ENCODE measurements around the gene HNRNPA2B1. TPM values are rescaled to one million over a fixed set of nuclear protein-coding genes. Genes with fewer than 3 reads are reported as not detected.
A peak's percentile ranks its signal among the peaks of the same experiment; 100 is the strongest.

HNRNPA2B1 gene
- total RNA-seq, 1 experiment from 2014 or later = 1,101 TPM

DNA sequence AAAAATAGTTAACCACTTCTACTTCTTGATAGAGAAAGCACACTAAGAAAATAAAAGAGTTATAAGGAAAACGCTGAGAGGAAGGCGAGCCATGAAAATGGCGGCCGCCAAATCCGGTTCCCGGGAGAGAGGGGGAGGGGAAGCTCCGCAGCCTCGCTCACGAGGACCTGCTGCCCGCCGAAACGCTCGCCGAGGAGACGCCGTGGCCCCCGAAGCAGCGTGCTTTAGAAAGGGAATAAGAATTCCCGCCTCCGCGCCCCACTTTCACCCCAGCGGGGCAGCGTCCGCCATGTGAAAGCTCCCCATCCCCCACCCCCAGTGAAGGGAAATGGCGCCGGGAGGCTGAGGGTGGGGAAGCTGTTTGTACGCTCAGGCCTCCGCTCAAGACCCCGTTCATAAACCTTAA is 505 bp downstream of the HNRNPA2B1 start (continued):
- TF ChIP-seq, protein P1, sequence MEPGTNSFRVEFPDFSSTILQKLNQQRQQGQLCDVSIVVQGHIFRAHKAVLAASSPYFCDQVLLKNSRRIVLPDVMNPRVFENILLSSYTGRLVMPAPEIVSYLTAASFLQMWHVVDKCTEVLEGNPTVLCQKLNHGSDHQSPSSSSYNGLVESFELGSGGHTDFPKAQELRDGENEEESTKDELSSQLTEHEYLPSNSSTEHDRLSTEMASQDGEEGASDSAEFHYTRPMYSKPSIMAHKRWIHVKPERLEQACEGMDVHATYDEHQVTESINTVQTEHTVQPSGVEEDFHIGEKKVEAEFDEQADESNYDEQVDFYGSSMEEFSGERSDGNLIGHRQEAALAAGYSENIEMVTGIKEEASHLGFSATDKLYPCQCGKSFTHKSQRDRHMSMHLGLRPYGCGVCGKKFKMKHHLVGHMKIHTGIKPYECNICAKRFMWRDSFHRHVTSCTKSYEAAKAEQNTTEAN (CRISPR knock-in tag; IDR thresholded peaks at IDR 0.05) = no peak
- no peak for TF ChIP-seq GTF2I (CRISPR knock-in tag; conservative IDR thresholded peaks at IDR 0.05)
- no peak; the same call in 1 of the 2 replicates for TF ChIP-seq CREM (CRISPR knock-in tag; IDR thresholded peaks at IDR 0.05)
- TF ChIP-seq, protein P2, sequence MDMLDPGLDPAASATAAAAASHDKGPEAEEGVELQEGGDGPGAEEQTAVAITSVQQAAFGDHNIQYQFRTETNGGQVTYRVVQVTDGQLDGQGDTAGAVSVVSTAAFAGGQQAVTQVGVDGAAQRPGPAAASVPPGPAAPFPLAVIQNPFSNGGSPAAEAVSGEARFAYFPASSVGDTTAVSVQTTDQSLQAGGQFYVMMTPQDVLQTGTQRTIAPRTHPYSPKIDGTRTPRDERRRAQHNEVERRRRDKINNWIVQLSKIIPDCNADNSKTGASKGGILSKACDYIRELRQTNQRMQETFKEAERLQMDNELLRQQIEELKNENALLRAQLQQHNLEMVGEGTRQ (CRISPR knock-in tag; IDR thresholded peaks at IDR 0.05) = no peak
- no peak for TF ChIP-seq RELA (CRISPR knock-in tag; IDR thresholded peaks at IDR 0.05; ENCODE audit: borderline replicate concordance)
- no peak for TF ChIP-seq NFYB (CRISPR knock-in tag; conservative IDR thresholded peaks at IDR 0.05; ENCODE audit: low read depth)
- TF ChIP-seq, protein P3, sequence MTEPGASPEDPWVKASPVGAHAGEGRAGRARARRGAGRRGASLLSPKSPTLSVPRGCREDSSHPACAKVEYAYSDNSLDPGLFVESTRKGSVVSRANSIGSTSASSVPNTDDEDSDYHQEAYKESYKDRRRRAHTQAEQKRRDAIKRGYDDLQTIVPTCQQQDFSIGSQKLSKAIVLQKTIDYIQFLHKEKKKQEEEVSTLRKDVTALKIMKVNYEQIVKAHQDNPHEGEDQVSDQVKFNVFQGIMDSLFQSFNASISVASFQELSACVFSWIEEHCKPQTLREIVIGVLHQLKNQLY (CRISPR knock-in tag; IDR thresholded peaks at IDR 0.05) = no peak
- no peak for TF ChIP-seq ZNF317 (CRISPR knock-in tag; IDR thresholded peaks at IDR 0.05; ENCODE audit: borderline replicate concordance, low read depth)
- TF ChIP-seq ATF1 (CRISPR knock-in tag; IDR thresholded peaks at IDR 0.05) = no peak
- TF ChIP-seq, protein P4, sequence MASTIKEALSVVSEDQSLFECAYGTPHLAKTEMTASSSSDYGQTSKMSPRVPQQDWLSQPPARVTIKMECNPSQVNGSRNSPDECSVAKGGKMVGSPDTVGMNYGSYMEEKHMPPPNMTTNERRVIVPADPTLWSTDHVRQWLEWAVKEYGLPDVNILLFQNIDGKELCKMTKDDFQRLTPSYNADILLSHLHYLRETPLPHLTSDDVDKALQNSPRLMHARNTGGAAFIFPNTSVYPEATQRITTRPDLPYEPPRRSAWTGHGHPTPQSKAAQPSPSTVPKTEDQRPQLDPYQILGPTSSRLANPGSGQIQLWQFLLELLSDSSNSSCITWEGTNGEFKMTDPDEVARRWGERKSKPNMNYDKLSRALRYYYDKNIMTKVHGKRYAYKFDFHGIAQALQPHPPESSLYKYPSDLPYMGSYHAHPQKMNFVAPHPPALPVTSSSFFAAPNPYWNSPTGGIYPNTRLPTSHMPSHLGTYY (CRISPR knock-in tag; IDR thresholded peaks at IDR 0.05) = no peak; the same call in 1 of the 2 replicates
- TF ChIP-seq, protein P5, sequence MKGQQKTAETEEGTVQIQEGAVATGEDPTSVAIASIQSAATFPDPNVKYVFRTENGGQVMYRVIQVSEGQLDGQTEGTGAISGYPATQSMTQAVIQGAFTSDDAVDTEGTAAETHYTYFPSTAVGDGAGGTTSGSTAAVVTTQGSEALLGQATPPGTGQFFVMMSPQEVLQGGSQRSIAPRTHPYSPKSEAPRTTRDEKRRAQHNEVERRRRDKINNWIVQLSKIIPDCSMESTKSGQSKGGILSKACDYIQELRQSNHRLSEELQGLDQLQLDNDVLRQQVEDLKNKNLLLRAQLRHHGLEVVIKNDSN (CRISPR knock-in tag; IDR thresholded peaks at IDR 0.05) = no peak
- TF ChIP-seq KAT7 (CRISPR knock-in tag; IDR thresholded peaks at IDR 0.05; ENCODE audit: borderline replicate concordance) = no peak; the same call in 1 of the 2 replicates
- TF ChIP-seq, protein P6, sequence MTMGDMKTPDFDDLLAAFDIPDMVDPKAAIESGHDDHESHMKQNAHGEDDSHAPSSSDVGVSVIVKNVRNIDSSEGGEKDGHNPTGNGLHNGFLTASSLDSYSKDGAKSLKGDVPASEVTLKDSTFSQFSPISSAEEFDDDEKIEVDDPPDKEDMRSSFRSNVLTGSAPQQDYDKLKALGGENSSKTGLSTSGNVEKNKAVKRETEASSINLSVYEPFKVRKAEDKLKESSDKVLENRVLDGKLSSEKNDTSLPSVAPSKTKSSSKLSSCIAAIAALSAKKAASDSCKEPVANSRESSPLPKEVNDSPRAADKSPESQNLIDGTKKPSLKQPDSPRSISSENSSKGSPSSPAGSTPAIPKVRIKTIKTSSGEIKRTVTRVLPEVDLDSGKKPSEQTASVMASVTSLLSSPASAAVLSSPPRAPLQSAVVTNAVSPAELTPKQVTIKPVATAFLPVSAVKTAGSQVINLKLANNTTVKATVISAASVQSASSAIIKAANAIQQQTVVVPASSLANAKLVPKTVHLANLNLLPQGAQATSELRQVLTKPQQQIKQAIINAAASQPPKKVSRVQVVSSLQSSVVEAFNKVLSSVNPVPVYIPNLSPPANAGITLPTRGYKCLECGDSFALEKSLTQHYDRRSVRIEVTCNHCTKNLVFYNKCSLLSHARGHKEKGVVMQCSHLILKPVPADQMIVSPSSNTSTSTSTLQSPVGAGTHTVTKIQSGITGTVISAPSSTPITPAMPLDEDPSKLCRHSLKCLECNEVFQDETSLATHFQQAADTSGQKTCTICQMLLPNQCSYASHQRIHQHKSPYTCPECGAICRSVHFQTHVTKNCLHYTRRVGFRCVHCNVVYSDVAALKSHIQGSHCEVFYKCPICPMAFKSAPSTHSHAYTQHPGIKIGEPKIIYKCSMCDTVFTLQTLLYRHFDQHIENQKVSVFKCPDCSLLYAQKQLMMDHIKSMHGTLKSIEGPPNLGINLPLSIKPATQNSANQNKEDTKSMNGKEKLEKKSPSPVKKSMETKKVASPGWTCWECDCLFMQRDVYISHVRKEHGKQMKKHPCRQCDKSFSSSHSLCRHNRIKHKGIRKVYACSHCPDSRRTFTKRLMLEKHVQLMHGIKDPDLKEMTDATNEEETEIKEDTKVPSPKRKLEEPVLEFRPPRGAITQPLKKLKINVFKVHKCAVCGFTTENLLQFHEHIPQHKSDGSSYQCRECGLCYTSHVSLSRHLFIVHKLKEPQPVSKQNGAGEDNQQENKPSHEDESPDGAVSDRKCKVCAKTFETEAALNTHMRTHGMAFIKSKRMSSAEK (CRISPR knock-in tag; IDR thresholded peaks at IDR 0.05; ENCODE audit: borderline replicate concordance) = peak; percentile 78; the same call in 1 of the 2 replicates
- 0 out of 2 replicates have a peak, but pooled peaks have one; percentile 39 for TF ChIP-seq ZNF671 (CRISPR knock-in tag; IDR thresholded peaks at IDR 0.05)
- no peak for TF ChIP-seq SMAD3 (CRISPR knock-in tag; IDR thresholded peaks at IDR 0.05; ENCODE audit: borderline replicate concordance)
- TF ChIP-seq, protein P7, sequence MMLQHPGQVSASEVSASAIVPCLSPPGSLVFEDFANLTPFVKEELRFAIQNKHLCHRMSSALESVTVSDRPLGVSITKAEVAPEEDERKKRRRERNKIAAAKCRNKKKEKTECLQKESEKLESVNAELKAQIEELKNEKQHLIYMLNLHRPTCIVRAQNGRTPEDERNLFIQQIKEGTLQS (CRISPR knock-in tag; conservative IDR thresholded peaks at IDR 0.05) = no peak
- TF ChIP-seq, protein P8, sequence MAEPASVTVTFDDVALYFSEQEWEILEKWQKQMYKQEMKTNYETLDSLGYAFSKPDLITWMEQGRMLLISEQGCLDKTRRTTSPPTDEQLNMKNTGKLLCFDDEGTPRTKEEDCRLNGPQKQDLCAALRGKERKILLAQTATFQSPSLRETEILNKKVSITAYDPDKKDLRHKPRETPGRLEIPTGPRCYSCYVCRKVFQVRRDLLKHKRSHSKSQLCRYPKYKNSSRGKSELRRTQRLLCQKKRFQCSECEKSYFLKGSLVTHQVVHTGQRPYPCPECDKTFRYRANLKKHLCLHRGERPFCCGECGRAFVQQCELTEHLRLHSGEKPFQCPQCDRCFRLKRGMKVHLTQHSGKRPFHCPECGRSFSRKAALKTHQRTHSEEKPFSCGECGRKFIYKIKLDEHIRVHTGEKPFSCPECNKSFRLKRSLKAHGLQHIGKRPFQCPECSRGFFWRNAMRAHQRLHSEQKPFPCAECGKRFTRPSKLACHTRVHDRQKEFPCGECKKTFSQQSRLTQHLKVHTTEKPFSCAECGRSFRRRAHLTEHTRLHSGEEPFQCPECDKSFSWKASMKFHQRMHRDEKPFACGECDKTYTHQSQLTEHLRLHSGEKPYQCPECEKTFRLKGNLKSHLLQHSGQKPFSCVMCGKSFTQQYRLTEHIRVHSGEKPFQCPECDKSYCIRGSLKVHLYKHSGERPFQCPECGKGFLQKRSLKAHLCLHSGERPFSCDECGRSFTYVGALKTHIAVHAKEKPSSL (CRISPR knock-in tag; conservative IDR thresholded peaks at IDR 0.05) = peak; percentile 85
- TF ChIP-seq, protein P9, sequence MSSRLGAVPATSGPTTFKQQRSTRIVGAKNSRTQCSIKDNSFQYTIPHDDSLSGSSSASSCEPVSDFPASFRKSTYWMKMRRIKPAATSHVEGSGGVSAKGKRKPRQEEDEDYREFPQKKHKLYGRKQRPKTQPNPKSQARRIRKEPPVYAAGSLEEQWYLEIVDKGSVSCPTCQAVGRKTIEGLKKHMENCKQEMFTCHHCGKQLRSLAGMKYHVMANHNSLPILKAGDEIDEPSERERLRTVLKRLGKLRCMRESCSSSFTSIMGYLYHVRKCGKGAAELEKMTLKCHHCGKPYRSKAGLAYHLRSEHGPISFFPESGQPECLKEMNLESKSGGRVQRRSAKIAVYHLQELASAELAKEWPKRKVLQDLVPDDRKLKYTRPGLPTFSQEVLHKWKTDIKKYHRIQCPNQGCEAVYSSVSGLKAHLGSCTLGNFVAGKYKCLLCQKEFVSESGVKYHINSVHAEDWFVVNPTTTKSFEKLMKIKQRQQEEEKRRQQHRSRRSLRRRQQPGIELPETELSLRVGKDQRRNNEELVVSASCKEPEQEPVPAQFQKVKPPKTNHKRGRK (CRISPR knock-in tag; IDR thresholded peaks at IDR 0.05; ENCODE audit: borderline replicate concordance) = no peak
- TF ChIP-seq, protein P10, sequence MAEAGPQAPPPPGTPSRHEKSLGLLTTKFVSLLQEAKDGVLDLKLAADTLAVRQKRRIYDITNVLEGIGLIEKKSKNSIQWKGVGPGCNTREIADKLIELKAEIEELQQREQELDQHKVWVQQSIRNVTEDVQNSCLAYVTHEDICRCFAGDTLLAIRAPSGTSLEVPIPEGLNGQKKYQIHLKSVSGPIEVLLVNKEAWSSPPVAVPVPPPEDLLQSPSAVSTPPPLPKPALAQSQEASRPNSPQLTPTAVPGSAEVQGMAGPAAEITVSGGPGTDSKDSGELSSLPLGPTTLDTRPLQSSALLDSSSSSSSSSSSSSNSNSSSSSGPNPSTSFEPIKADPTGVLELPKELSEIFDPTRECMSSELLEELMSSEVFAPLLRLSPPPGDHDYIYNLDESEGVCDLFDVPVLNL (CRISPR knock-in tag; IDR thresholded peaks at IDR 0.05; ENCODE audit: borderline replicate concordance, low read depth) = no peak
- TF ChIP-seq ELF4 (CRISPR knock-in tag; IDR thresholded peaks at IDR 0.05; ENCODE audit: low read depth) = no peak
- TF ChIP-seq TP53 (CRISPR knock-in tag; IDR thresholded peaks at IDR 0.05) = no peak
- TF ChIP-seq MYBL2 (CRISPR knock-in tag; IDR thresholded peaks at IDR 0.05) = no peak
